ENCODE data around the gene TGIF1.
"Not testable (repeated sequence)": the region's sequence is repeated elsewhere in the genome, so short reads cannot be mapped to it uniquely, and the experiment has no call there.

Gene TGIF1

DNA sequence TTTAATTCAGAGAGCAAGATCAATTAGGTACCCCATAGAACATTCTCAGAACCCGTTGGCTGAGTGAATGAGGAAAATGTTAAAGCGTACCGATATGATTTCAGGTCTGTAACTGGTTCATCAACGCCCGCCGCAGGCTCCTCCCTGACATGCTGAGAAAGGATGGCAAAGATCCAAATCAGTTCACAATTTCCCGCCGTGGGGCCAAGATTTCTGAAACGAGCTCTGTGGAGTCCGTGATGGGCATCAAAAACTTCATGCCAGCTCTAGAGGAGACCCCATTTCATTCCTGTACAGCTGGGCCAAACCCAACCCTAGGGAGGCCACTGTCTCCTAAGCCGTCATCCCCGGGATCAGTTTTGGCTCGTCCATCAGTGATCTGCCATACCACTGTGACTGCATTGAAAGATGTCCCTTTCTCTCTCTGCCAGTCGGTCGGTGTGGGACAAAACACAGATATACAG lies 7.3 kb downstream of the TGIF1 start:
- no peak for DNase-seq

DNA sequence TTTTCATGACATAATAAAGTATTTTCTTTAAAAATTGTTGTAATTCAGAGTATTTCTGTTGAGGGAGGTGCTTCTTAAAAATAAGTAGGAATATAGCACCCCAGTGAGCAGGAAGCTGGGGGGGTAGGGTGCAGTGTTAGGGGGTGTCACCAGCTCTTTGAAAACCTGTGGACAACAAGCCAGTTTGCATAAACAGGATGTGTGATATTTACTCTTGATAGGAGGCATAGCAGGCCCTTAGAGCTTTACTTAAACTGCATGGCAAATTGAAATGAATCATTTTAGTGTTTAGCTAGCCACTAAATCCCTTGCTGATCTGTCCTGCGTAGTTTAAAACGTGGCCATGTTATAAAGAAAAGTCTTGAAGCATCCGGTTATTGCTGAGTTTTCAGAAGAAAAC lies 8.4 kb downstream of the TGIF1 start:
- DNase-seq, result no peak

DNA sequence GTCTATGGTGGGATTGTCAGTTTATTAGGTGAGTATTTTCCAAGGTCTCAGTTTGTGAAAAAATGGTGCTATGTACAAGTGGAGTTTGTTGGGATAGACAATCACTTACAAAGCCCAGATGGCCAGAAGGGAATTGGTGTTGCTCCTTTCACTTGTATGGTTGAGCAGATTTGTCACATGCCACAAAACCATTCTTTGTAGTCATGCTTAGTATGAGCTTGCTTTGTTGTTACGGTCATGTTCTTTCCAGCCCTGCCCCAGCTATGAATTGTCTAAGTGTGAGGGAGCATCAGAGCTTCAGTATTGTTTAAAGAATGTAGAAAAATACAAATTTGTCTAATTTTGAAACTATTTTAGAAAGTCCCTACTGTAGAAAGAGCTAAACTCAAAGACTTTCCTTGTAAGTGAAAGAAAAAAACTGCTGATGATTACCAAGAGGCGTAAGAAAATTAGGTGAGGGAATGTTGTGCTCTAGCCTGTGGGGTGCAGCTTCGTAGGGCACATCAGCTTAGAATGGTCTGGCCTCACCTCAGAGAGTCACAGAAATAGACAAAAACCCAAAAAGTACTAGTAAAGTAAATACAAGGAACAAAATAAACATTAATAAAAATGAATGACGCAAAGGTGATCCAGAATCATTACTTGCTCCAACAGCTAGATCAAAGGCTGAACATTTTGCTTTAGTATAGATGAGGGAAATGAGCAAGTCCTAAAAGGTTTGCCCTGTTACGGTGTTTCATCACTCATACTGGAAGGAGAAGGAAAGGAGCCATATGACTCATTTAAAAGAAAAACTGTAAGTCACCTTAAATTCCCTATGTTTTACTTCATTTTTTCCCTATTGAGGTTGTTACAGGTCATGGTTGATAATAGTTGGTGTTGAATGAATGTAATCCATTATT lies 9.2 kb downstream of the TGIF1 start:
- DNase-seq, result no peak

DNA sequence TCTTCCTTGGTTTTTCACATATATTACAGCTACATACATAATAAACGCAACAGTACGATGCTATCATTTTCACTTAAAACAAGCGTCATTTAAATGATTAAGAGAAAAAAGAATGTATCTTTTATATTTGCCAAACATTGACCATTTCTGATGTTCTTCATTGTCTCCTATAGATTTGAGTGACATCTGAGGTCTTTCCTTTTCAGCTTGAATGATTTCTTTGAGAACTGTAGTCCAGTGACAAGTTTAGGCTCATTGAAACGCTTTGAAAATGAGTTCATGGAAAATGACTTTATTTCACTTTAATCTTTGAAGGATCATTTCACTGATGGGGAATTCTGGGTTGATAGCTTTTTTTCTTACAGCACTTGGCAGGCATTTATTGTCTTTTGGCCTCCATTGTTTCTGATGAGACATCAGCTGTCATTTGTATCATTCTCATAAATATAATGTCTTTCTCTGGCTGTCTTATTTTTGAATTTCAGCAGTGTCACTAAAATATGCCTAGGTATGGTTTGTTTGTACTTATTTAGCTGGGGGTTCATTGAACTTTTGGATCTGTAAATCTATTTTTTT lies 10.9 kb downstream of the TGIF1 start:
- DNase-seq, result no peak

DNA sequence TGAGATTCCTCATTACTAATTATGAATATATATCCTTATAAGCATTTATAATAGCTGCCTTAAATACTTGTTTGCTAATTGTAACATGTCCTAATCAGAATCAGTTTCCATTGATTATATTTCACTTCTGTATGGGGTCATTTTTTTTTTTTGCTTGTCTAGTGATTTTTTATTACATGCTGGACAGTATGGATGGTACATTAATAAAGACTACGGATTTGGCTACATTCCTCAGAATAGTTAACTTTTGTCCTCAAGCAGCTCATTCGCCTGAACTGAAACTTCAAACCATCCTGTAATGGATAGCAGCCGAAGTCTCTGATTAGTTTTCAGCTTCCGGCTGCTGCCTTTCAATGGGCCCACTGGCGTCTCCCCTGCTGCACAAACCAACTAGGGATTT lies 11.7 kb downstream of the TGIF1 start:
- no peak for DNase-seq

DNA sequence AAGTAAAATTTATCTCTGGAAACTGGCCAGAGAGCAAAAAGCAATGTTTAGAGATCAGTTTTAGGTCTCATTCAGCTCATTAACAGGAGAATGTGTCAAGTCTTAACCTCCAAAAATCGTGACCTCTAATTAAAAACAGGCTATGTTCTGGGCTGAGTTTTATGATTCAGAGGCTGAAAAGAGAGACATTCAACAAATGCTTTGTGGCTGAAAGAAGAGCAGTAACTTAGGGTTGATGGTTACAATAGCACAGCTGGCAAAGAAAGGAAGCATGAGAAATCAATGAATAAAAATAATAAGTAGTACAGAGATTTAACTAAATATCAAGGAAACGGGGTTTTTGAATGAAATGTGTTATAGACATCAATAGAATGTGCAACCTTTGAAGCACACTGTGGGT lies 13.1 kb downstream of the TGIF1 start:
- DNase-seq, result no peak

DNA sequence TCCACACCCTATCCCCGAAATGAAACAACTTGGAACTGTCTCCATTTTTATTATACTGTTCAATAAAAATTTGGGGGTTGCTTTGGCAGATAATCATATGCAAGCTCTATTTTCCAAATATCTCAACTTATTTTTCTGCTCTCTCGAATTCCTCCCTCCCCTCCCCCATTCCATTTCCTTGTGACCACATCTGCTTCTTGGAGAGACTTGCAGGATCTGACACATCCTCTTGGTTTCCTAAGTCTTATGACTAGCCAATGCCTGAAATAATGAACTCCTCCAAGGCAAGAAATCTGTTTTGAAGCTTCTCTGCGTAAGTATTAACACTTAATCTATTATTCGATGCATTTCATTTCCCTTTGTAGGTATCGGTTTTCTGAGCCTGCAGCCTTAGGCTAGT lies 16.1 kb downstream of the TGIF1 start:
- DNase-seq, result no peak

DNA sequence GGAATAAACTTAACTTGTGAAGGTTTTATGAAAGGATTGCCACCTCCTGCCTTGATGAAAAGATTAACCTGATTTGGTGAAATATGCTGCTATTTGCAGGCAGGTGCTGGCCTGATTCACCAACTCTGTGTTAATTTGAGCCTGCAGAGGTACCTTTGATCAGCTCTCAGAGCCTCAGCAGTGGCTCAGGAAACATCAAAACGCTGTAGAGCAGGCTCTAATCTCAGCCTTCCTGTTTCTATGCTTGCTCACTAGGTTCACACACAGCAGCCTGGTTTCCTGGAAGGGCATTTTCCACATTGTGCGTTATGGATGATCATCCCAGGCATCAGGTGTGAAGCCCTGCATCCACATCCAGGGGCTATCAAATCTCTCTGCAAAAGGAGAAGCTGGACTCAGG lies 16.9 kb downstream of the TGIF1 start:
- DNase-seq, result no peak

DNA sequence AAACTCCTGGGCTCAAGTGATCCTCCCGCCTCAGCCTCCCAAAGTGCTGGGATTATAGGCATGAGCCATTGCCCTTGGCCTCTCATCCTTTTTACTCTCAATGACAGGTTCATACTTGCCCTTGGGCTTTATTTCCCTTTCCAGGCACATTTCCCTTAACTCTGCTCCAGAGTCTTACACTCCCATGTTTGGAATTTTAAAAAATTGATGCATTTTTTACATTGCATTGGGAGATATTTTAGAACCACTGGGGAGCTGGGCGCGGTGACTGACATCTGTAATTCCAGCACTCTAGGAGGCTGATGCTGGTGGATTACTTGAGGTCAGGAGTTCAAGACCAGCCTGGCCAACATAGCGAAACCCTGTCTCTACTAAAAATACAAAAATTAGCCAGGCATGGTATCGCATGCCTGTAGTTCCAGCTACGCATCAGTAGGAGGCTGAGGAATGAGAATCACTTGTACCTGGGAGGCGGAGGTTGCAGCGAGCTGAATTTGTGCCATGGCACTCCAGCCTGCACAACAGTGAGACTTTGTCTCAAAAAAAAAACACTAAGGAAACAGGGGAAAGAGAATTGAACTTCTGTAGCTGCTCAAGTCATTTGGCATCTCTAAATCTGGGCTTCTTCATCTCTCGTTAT lies 18.2 kb downstream of the TGIF1 start:
- no peak for DNase-seq

DNA sequence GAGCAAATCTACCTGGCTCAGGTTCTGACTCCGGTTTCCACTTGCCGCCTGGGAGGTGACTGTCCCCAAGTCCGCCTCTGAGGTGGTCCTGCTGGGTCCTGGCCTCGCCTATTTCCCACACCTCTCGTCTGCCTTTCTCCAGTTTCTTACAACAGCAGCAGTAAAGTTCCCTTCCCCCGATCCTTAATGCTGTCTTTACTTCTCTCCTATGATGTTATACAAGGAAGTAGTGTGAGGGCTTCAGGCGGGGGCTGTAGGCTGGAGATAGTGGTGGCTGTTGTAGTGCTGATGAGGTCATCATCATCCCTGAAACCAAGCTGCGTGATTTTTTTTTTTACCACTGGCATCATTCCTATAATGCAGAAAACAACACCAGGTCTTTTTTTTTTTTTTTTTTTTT lies 18.9 kb downstream of the TGIF1 start:
- no peak for DNase-seq

DNA sequence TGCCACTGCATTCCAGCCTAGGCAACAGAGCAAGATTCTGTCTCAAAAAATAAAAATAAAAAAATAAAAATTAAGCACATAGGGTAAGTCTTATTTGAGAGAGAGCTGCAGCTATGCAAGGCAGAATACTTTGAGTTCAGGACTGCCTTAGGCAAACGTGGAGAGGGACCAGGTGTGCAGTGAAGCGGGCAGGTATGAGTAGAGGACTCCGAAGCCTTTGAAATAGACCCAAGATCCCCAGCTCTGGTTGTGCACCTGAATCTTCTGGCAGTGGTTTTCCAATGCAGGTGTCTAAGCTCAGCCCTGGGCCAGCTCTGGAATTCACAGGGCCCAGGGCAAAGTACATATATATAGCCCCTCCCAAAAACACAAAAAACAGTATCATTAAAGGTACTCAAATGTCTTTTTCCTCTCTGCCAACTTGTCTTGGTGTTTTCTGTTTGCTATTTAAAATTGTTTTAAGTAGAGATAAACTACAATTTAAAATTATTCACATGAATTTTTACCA lies 21.2 kb downstream of the TGIF1 start:
- no peak for DNase-seq

DNA sequence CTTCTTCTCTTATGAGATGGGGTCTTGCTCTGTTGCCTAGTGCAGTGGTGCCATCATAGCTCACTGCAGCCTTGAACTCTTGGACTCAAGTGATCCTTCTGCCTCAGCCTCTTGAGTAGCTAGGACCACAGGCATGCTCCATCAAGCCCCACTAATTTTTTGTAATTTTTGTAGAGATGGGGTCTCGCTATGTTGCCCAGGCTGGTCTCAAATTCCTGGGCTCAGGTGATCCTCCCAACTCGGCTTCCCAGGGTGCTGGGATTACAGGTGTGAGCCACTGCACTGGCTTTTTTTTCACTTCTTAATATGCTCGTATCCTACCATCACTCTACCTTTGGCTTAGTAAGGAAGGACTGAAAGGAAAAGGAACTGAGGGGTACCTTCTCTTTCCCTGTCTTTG lies 22.1 kb downstream of the TGIF1 start:
- DNase-seq, result not testable (repeated sequence)

DNA sequence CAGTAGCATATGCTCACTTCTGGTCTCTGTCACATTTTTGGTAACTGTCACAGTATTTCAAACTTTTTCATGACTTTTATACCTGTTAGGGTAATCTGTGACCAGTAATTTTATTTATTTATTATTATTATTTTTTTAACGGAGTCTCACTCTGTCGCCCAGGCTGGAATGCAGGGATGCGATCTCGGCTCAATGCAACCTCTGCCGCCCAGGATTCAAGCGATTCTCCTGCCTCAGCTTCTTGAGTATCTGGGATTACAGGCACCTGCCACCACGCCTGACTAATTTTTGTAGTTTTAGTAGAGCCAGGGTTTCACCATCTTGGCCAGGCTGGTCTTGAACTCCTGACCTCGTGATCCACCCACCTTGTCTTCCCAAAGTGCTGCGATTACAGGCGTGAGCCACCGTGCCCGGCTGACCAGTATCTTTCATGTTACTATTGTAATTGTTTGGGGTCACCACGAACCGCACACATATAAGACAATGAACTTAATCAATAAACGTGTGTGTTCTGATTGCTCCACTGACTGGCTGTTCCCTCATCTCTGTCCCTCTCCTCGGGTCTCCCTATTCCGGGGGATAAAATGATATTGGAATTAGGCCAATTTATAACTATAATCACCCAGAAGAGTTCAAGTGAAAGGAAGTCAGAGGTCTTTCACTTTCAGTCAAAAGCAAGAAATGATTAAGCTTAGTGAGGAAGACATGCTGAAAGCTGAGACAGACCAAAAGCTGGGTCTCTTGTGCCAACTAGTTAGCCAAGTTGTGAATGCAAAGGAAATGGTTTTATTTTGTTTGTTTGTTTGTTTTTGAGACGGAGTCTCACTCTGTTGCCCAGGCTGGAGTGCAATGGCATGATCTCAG lies 22.9 kb downstream of the TGIF1 start:
- no peak for DNase-seq

DNA sequence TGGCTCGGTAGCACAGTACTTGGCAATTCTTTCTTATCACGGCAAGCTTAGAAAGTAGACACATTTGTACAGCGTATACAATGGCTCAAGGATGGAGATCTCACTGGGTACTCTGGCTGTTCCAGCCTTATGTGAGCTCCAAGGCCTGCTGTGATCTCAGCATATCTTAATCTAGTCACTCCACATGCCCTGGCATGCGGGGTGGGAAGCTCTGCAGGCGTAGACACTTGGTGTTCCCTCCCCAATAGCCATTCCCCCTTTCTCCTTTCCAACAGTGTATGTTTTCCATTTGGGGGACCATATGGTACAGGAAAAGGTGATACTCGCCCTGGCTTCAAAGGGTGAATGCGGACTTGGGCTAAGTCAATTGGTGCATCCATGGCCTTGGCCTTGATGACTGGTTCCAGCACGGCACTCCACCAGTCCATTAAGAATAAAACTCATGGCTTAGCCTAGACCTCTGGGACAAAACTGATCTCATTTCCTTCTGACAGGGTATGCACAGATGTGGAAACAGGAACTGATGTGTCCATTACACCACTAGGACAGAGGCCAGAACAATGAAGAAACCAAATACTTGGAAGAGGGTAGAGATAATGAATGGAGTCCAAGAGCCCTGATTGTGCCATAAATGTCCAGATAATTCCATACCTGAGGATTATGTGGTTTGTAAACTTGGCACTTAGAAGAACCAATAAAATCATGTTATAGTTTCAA lies 28.4 kb downstream of the TGIF1 start:
- DNase-seq, result no peak

DNA sequence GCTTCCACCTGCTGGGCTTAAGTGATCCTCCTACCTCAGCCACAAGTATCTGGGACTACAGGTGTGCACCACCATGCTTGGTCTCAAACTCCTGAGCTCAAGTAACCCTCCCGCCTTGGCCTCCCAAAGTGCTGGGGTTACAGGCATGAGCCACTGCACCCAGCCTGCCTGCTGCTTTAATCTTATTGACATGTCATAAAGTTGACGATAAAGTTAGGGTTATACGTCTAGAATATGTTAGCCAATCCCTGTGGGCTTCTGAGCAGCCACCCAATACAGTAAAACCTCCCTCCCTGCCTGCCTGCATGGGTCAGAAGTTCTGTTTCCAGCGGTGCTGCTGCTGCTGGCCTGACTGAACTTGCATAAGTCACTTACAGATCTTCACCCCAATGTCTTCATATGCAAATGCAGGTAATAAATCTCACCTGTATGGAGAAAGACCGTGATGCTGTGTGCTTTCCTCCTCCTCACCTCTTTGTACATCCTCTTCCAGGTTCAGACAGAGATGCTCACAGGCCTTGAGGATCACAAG lies 30.1 kb downstream of the TGIF1 start:
- DNase-seq, result no peak

DNA sequence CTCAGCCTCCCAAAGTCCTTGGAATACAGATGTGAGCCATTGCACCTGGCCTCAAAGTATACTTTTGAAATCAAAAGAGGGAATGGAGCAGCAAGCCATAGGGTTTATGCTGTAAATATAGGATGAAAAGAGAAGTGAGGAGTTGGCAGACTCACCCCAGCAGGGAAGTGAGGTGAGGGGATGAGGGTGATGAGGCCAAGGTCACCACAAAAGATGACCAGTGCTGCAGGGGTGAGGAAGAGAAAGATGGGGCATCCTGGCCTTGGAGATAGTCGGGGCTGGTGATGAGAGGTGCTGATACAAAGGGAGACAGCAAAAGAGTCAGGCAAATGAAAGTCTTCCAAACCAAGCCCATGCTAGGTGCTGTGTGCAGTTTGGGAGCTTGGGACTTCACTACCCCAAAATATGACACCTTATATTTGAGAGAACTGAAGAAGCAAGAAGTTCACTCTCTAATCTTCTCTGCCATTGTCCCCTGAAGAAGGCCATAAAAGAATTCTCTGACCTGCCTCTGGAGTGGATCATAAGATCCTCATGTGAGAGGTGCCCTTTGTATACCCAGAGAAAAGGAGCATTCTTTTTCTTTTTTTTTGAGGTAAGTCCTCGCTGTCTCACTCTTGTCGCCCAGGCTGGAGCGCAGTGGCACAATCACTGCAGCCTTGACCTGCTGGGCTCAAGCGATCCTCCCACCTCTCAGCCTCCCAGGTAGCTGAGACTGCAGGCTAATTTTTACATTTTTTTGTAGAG lies 31.0 kb downstream of the TGIF1 start:
- no peak for DNase-seq

DNA sequence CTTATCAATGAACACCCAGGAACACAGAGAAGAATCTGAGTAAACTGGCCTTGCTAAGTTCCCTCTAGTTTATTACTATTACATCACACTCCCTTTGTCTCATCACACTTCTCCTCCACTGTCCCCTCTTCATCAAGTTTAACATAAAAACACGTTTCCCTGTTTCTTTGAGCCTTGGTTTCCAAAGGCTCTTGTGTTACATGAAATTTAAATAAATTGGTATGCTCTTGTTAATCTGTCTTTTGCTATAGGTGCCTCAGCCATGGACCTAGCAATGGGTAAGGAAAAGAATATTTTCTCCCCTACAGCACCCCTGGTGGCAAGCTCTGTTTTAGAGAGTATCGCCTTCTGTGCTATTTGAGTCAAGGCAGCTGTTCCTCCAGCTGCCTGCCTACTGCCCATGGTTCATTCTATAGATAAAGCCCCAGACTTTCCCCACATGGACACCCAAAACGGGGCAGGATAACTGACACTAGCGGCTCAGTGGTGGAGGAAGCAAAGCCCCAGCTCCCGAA lies 31.8 kb downstream of the TGIF1 start:
- no peak for DNase-seq

DNA sequence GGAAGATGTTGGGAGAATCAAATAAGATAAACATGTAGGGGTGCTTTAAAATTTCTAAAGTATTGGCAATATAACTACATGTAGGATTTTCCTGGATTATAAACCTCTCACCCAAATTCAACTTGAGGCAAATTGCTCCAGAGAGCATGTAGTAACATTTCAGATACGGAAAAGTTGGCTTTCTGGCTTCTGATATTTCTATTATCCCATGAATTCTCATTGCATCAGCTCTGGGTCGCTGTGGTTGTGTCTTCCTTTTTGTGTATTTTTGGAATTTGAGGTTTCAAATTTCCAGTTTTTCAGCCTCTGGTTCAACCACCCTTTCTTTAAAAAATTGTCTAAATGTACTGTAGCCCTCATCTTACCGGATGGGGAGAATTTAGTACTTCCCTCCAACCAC lies 32.3 kb downstream of the TGIF1 start:
- DNase-seq, result no peak

DNA sequence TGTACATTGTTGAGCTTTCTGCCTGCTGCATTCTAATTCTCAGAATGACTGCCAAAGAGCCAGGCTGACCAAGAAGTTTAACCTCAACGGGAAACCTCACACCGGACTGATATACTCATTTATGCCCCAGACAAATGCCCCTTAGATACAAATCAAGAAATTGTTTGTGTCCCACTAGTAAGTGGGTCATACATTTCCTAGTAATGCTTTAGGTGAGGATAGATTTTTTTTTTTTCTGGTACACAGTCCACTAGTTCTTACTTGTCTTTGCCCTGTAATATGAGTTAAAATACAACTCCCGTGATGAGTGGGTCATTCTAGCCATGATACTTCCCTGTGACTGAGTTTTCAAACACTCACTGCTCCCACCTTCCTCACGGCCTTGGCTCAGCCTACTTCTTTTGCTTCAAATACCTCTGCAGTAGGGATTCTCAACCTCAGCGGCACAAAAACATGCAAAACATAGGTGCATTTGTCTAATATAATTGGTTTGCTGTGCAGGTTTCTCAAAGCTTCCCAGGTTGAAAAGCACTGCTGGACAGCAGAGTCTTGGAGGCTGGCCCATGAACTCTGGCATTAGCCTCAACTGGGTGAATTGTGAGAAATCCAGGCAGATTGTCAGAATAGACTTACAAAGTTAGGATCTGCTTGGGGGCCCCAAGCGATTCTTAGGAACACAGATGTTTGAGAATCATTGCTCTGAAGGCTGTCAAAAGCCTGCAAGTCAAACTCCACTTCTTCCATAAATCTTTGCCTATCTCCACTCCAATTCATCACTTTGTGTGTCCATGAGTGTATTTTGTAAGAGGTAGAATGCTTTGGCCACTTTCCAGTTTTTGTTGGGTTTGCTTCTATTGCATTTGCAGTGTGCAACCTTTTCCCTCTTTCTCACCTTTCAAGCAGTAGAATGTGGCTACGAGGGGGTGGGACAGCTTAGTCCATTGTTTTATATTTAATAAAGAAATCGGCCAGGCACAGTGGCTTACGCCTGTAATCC lies 35.5 kb downstream of the TGIF1 start:
- no peak for DNase-seq

DNA sequence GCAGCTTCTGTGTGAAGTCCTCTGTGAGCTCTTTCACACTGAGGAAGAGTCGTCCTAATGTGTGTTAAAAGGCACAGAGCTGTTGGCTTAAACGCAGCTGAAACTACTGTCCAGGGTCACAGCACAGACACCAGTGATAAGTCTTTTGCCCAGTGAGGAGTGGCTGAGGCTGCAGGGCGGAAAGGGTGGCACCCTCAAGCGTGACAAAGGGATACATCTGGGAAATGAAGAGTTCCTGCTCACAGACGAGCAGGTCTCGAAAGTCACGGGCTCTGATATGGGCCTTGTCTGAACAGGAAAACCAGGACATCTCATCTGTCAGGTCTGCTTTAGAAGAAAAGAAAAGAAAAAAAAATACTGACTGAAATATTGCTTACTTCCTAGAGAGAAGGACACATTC lies 36.5 kb downstream of the TGIF1 start:
- DNase-seq, result no peak
